GOT3 (cell line): Measurements from ENCODE around the gene TRMT2B.
"Not testable (repeated sequence)": the region's sequence is repeated elsewhere in the genome, so short reads cannot be mapped to it uniquely, and the experiment has no call there.

Source experiments
- DNase-seq: peaks from one replicate; lab custom pipeline; 2025; ENCODE audit warnings: mixed read lengths; lab: John Stamatoyannopoulos, UW

TRMT2B gene

GRCh38 chrX:101009090-101009489, 42.8 kb downstream of the TRMT2B start:
- no peak for DNase-seq

GRCh38 chrX:100999451-100999850, 52.5 kb downstream of the TRMT2B start:
- DNase-seq, result no peak

- no peak for DNase-seq
Measured at GRCh38 chrX:100995469-100995868, 56.4 kb downstream of the TRMT2B start.

- DNase-seq, result no peak
Measured at GRCh38 chrX:100994352-100995281, 57.3 kb downstream of the TRMT2B start.

GRCh38 chrX:100990139-100990538, 61.8 kb downstream of the TRMT2B start:
- DNase-seq, result no peak

- no peak for DNase-seq
Measured at GRCh38 chrX:100984818-100985217, 67.1 kb downstream of the TRMT2B start.

GRCh38 chrX:100981498-100981845, 70.4 kb downstream of the TRMT2B start:
- DNase-seq, result not testable (repeated sequence)

- no peak for DNase-seq
Measured at GRCh38 chrX:100980608-100981497, 71.1 kb downstream of the TRMT2B start.

GRCh38 chrX:100979881-100980607, 71.9 kb downstream of the TRMT2B start:
- DNase-seq, result no peak

GRCh38 chrX:100976211-100976610, 75.7 kb downstream of the TRMT2B start:
- no peak for DNase-seq

- no peak for DNase-seq
Measured at GRCh38 chrX:100975212-100975611, 76.7 kb downstream of the TRMT2B start.

GRCh38 chrX:100973411-100973810, 78.5 kb downstream of the TRMT2B start:
- DNase-seq, result no peak

- no peak for DNase-seq
Measured at GRCh38 chrX:100969936-100970335, 82.0 kb downstream of the TRMT2B start.

- no peak for DNase-seq
Measured at GRCh38 chrX:100969408-100969807, 82.5 kb downstream of the TRMT2B start, which contains the start of gene ARL13A. Gene ARL13A (plus strand): TSS chrX:100969708. CDS start chrX:100973690, 3,982 bp downstream.

- DNase-seq, result no peak
Measured at GRCh38 chrX:100964362-100964761, 87.5 kb downstream of the TRMT2B start.

GRCh38 chrX:100962811-100963210, 89.1 kb downstream of the TRMT2B start:
- no peak for DNase-seq
